ENCODE measurements around the gene GPC2. TPM values are rescaled to one million over a fixed set of nuclear protein-coding genes. Genes with fewer than 3 reads are reported as not detected.

GPC2 gene
- total and polyA plus RNA-seq, 7 donors = 0.16 to 0.77 (median 0.34) TPM

GRCh38 chr7:100211342-100211780, 34.2 kb upstream of the GPC2 start:
- H3K27ac ChIP-seq = no peak overlapping the region
- peaks cover 8% of the 10 kb centered on the region for H3K4me1 ChIP-seq
- H3K9me3 ChIP-seq = no peaks in the 10 kb centered on the region
- ATAC-seq (no peak), DNase-seq (no peak)
- H3K27me3 ChIP-seq (ENCODE audit: insufficient read depth in 3 of 3, low read length in 2 of 3) = no peaks in the 10 kb centered on the region
- TF ChIP-seq, protein P1, sequence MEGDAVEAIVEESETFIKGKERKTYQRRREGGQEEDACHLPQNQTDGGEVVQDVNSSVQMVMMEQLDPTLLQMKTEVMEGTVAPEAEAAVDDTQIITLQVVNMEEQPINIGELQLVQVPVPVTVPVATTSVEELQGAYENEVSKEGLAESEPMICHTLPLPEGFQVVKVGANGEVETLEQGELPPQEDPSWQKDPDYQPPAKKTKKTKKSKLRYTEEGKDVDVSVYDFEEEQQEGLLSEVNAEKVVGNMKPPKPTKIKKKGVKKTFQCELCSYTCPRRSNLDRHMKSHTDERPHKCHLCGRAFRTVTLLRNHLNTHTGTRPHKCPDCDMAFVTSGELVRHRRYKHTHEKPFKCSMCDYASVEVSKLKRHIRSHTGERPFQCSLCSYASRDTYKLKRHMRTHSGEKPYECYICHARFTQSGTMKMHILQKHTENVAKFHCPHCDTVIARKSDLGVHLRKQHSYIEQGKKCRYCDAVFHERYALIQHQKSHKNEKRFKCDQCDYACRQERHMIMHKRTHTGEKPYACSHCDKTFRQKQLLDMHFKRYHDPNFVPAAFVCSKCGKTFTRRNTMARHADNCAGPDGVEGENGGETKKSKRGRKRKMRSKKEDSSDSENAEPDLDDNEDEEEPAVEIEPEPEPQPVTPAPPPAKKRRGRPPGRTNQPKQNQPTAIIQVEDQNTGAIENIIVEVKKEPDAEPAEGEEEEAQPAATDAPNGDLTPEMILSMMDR (IDR thresholded peaks at IDR 0.05) = no peak
- H3K36me3 ChIP-seq (ENCODE audit: insufficient read depth in 1 of 2, low read depth in 1 of 2) = peaks cover 0 to 5% of the 10 kb centered on the region in 2 donors
- intact Hi-C loops (cut with DNase I) = loop anchor here (10.0 kb wide), 2 partner anchors 57 to 133 kb away; partner anchors contain the start of gene TRAPPC14 (in 1 of the 2)
- WGBS, 3 donors = 85 to 88% (median 86%) methylated on average over 7 of the region's 7 CpGs
- no peak overlapping the region for H3K4me3 ChIP-seq

GRCh38 chr7:100210805-100211204, 33.6 kb upstream of the GPC2 start:
- intact Hi-C loops (cut with DNase I) = loop anchor here (10.0 kb wide), 2 partner anchors 56 to 134 kb away; partner anchors contain the start of gene TRAPPC14 (in 1 of the 2)
- no peak for DNase-seq
- 63 to 70% (median 68%) methylated on average over 5 of the region's 5 CpGs for whole genome bisulfite sequencing, 3 donors

GRCh38 chr7:100209493-100209892, 32.3 kb upstream of the GPC2 start:
- H3K4me3 ChIP-seq = no peak overlapping the region
- H3K36me3 ChIP-seq (ENCODE audit: insufficient read depth in 1 of 2, low read depth in 1 of 2) = peaks cover 0 to 5% of the 10 kb centered on the region in 2 donors
- no peaks in the 10 kb centered on the region for H3K4me1 ChIP-seq
- intact Hi-C loops (cut with DNase I) = no loop called here
- no peak for ATAC-seq
- no peaks in the 10 kb centered on the region for H3K9me3 ChIP-seq
- H3K27ac ChIP-seq = no peak overlapping the region
- TF ChIP-seq, protein P1 (IDR thresholded peaks at IDR 0.05) = no peak
- H3K27me3 ChIP-seq (ENCODE audit: insufficient read depth in 3 of 3, low read length in 2 of 3) = no peaks in the 10 kb centered on the region
- WGBS, 3 donors = 49 to 72% (median 54%) methylated on average over 6 of the region's 6 CpGs
- no peak for DNase-seq

More at GRCh38 chr7:100210805-100211204, 33.6 kb upstream of the GPC2 start:
- TF ChIP-seq, protein P1 (IDR thresholded peaks at IDR 0.05) = no peak
- H3K4me1 ChIP-seq = peaks cover 3% of the 10 kb centered on the region
- no peak for ATAC-seq
- no peak overlapping the region for H3K4me3 ChIP-seq
- peaks cover 0 to 5% of the 10 kb centered on the region in 2 donors for H3K36me3 ChIP-seq (ENCODE audit: insufficient read depth in 1 of 2, low read depth in 1 of 2)
- no peaks in the 10 kb centered on the region for H3K27me3 ChIP-seq (ENCODE audit: insufficient read depth in 3 of 3, low read length in 2 of 3)
- no peaks in the 10 kb centered on the region for H3K9me3 ChIP-seq
- no peak overlapping the region for H3K27ac ChIP-seq

DNA sequence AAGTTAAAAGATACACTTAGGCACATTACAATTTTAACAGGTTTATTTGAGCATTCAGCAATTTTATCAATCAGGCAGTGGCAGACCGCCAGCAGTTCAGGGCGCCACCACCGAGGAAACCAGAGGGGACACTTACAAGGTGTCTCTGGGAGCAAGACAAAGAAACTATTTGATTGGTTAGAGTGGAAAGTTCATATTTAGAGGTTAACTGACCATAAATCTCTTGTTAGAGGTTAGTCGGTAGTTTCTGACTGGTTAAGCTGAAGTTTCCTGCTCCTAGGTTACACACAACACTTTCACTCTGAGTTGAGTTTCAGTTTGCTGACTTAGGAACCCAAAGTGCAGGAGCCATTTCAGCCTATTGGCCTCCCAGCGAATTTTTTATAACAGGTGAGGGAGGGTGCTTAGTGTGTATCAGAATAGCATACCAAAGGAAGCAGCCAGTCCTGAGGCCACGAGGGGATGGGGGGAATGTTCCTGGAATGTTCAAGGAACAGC, 31.8 kb upstream of the GPC2 start:
- Histone ChIP-seq H3K27ac (no peak overlapping the region), H3K9me3 (no peaks in the 10 kb centered on the region), H3K4me1 (no peaks in the 10 kb centered on the region), H3K4me3 (no peak overlapping the region), H3K27me3 (ENCODE audit: insufficient read depth in 3 of 3, low read length in 2 of 3) (no peaks in the 10 kb centered on the region), H3K36me3 (ENCODE audit: insufficient read depth in 1 of 2, low read depth in 1 of 2) (peaks cover 0 to 5% of the 10 kb centered on the region in 2 donors)
- DNase-seq (no peak), ATAC-seq (no peak)
- TF ChIP-seq, protein P1 (IDR thresholded peaks at IDR 0.05) = no peak
- WGBS, 3 donors = 42 to 44% (median 43%) methylated on average over 6 of the region's 6 CpGs
- intact Hi-C loops (cut with DNase I) = no loop called here

DNA sequence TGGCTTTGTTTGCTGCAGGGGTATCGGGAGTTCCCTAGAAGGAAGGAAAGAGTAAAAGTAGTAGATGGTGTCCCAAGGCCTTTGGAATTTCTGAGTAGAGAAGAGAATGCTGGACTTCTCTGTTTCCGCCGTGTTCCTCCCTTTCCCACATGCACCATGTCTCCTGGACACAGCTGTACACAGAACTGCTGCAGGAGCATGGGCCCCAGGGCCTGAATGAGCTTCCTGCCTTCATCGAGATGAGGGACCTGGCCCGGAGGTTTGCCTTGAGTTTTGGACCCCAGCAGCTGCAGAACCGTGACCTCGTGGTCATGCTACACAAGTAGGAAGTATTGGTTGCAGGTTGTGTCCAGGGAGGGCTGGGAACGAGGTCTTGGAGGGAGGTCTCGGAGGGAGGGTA, 27.3 kb upstream of the GPC2 start:
- H3K36me3 ChIP-seq (ENCODE audit: insufficient read depth in 1 of 2, low read depth in 1 of 2) = no peaks in the 10 kb centered on the region
- ATAC-seq (no peak), DNase-seq (no peak)
- TF ChIP-seq, protein P1 (IDR thresholded peaks at IDR 0.05) = no peak
- no peak overlapping the region for H3K27ac ChIP-seq
- no peaks in the 10 kb centered on the region for H3K27me3 ChIP-seq (ENCODE audit: insufficient read depth in 3 of 3, low read length in 2 of 3)
- H3K9me3 ChIP-seq = no peaks in the 10 kb centered on the region
- H3K4me3 ChIP-seq = no peak overlapping the region
- WGBS, 3 donors = 61 to 74% (median 64%) methylated on average over 9 of the region's 9 CpGs
- H3K4me1 ChIP-seq = no peaks in the 10 kb centered on the region
- intact Hi-C loops (cut with DNase I) = no loop called here
